AG08396 (cell line): ENCODE measurements around the gene SUZ12.
"Not testable (repeated sequence)": the region's sequence is repeated elsewhere in the genome, so short reads cannot be mapped to it uniquely, and the experiment has no call there.

Source experiments
- DNase-seq: peaks from one replicate; pipeline ENCODE4 v3.0.0; 2012; ENCODE audit warnings: low spot score, mixed read lengths

The SUZ12 gene

GRCh38 chr17:31936615-31937609 is at the start of gene SUZ12:
SUZ12 (plus strand) TSS chr17:31937007; CDS start chr17:31937247, 240 bp downstream.
- DNase-seq = peak; percentile 77

DNA sequence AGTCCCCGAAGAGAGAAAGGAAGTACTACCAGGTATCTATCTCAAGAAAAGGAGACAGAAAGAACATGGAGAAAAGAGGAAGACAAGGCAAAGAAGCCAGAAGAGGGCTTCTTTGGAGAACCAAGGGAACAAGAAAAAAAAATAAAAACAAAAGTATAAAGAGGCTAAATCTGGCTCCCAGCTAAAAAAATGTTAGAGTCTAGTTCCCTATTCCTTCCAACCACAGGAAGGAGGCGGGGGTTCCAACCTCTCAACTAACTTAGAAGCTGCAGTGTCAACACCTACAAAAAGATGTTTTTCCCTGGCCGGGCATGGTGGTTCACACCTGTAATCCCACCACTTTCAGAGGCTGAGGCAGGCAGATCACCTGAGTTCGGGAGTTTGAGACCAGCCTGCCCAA is 48.7 kb upstream of the SUZ12 start:
- DNase-seq = no peak

- no peak for DNase-seq
These were observed 35.9 kb upstream of the SUZ12 start for GRCh38 chr17:31900877-31901276.

GRCh38 chr17:31902693-31903092 is 34.1 kb upstream of the SUZ12 start:
- DNase-seq = no peak

GRCh38 chr17:31903401-31903800 is 33.4 kb upstream of the SUZ12 start:
- no peak for DNase-seq

DNA sequence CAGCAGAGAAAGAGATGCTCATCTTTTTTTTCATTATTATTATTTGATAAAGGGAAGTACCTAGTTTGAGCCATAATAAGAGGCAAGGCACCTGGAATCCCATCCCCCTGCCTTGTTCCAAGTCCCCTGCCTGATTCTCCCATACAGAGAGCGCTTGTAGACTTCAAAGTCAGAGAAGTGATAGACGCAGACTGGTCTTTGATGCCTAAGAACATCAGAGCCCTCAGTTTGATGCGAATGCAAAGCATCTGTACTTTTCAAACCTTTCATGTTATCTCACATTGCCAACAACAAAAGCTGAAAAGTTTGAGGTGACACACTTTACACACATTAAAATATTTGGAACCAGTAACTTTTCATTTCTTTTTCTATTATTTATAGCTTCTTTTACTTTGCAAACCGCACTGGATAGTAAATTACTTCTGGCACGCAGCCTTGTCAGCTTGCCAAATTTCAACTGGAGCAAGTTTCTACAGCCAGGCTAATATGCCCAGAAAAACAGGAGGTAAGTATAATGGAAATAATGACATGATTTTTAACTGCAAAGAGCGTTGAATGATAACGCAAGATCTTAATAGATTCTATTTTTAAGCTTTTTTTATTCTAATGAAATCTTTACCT is 29.4 kb upstream of the SUZ12 start:
- DNase-seq = peak; percentile 21

DNA sequence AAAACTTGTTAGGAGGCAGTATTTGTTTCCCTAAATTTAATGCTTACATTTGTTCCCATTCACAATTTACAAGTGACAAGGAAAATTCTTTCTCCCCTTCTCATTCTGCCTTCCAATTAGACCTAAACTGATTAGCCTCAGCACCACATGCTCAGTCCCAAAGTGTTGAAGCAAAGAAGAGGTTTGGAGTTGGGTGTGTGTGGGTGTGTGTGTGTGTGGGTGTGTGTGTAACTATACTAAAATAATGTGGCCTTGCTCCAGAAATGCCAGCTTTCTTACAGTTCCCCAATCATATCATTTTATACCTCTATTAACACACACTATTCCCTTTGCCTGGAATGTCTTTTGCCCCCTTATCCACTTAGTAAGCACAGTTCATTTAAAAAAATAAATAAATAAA is 28.4 kb upstream of the SUZ12 start:
- no peak for DNase-seq

- peak; percentile 33 for DNase-seq
These were observed 24.1 kb upstream of the SUZ12 start for GRCh38 chr17:31912705-31913104.

GRCh38 chr17:31915456-31916100 is 21.2 kb upstream of the SUZ12 start:
- DNase-seq = peak; percentile 23

GRCh38 chr17:31916491-31917064 is 20.2 kb upstream of the SUZ12 start:
- DNase-seq = no peak

- no peak for DNase-seq
These were observed 19.7 kb upstream of the SUZ12 start for GRCh38 chr17:31917065-31917529.

GRCh38 chr17:31917721-31918120 is 19.1 kb upstream of the SUZ12 start:
- DNase-seq = not testable (repeated sequence)

- DNase-seq = no peak
These were observed 18.1 kb upstream of the SUZ12 start for GRCh38 chr17:31918701-31919128.

- peak; percentile 80 for DNase-seq
These were observed 16.8 kb upstream of the SUZ12 start for GRCh38 chr17:31919802-31920525.

GRCh38 chr17:31926100-31926729 is 10.6 kb upstream of the SUZ12 start:
- DNase-seq = no peak

- no peak for DNase-seq
These were observed 5.1 kb upstream of the SUZ12 start for GRCh38 chr17:31931756-31932155.

DNA sequence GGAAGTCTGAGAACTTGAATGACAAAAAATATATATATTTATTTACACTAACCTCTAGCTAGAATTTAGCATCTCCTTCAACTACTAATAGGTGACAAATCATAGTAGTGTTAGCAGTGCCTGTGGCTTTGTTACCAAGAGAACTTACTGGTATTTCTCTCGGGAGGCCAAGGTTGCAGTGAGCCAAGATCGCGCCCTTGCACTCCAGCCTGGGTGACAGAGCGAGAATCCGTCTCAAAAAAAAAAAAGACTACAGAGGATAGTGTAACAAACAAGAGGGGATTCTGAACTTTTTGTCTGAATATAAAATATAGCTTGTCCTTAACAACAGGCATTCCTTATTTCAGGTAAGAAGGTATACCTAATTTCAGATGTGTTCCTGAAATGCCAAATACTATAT is 1.3 kb upstream of the SUZ12 start:
- DNase-seq = no peak

GRCh38 chr17:31937926-31938641 is 1.3 kb downstream of the SUZ12 start:
- DNase-seq = not testable (repeated sequence)

DNA sequence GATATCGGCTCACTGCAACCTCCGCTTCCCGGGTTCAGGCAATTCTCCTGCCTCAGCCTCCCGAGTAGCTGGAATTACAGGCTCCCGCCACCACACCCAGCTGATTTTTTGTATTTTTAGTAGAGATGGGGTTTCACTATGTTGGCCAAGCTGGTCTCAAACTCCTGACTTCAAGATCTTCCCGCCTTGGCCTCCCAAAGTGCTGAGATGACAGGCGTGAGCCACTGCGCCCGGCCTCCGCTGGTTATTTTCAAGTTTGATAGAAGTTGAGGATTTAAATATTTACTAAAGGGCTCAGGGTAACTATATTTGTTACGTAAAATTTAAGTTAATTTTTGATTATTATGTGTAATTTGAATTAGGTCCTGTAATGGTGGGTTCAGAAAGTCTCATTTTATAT is 5.1 kb downstream of the SUZ12 start:
- DNase-seq = not testable (repeated sequence)

DNA sequence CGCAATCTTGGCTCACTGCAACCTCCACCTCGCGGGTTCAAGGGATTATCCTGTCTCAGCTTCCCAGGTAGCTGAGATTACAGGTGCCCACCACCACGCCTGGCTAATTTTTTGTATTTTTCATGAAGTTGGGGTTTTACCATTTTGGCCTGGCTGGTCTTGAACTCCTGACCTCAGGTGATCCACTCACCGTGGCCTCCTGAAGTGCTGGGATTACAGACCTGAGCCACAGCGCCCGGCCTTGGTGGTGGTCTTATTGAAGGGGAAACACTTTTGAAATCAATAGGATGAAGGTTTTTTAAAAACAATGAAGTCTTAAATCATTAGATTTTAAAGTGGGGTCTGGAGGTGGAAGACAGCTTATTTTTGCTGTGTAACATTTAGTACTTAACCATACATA is 5.6 kb downstream of the SUZ12 start:
- DNase-seq = not testable (repeated sequence)
